Endodermal cell (in vitro differentiated cells): Measurements from ENCODE around the gene MYL3. TPM values are rescaled to one million over a fixed set of nuclear protein-coding genes. Genes with fewer than 3 reads are reported as not detected.

Experiments used
- DNase-seq: peaks from one replicate; pipeline ENCODE4 v3.0.0-alpha.2; 2017
- H3K27ac ChIP-seq: 2 replicates; pipeline ENCODE4 v1.5.1; 2013; ENCODE audit warnings: mild to moderate bottlenecking, low read depth, low read length, moderate library complexity
- H3K27me3 ChIP-seq: 2 replicates; pipeline ENCODE4 v1.6.1; 2013; ENCODE audit warnings: mild to moderate bottlenecking, low read length, moderate library complexity; ENCODE audit not compliant: insufficient read depth, control insufficient read depth, poor library complexity, severe bottlenecking
- H3K36me3 ChIP-seq: 2 replicates; pipeline ENCODE4 v1.7.0; 2013; ENCODE audit warnings: mild to moderate bottlenecking, low read length, moderate library complexity; ENCODE audit not compliant: control insufficient read depth, insufficient read depth
- H3K4me1 ChIP-seq: one replicate; pipeline ENCODE4 v1.7.0; 2013; ENCODE audit warnings: low read length; ENCODE audit not compliant: control insufficient read depth, insufficient read depth
- H3K4me3 ChIP-seq: 2 replicates; pipeline ENCODE4 v1.5.1; 2013; ENCODE audit warnings: mild to moderate bottlenecking, low read length, moderate library complexity
- H3K9ac ChIP-seq: 2 replicates; pipeline ENCODE4 v1.6.1; 2013; ENCODE audit warnings: mild to moderate bottlenecking, low read length, moderate library complexity; ENCODE audit not compliant: poor library complexity, severe bottlenecking; ENCODE audit errors: extremely low read depth
- H3K9me3 ChIP-seq: 2 replicates; pipeline ENCODE4 v1.6.1; 2013; ENCODE audit warnings: mild to moderate bottlenecking, low read length, moderate library complexity; ENCODE audit not compliant: control insufficient read depth
- H3K27ac Mint-ChIP-seq: 2 replicates; pipeline ENCODE4 v1.8.0; 2020; ENCODE audit warnings: mixed read lengths
- H3K27me3 Mint-ChIP-seq: 2 replicates; pipeline ENCODE4 v1.8.0; 2021; ENCODE audit warnings: mild to moderate bottlenecking, mixed read lengths; ENCODE audit not compliant: insufficient read depth
- H3K36me3 Mint-ChIP-seq: 2 replicates; pipeline ENCODE4 v1.8.0; 2020; ENCODE audit warnings: low read depth, mixed read lengths
- H3K4me1 Mint-ChIP-seq: 2 replicates; pipeline ENCODE4 v1.8.0; 2020; ENCODE audit warnings: mixed read lengths
- H3K4me3 Mint-ChIP-seq: 2 replicates; pipeline ENCODE4 v1.8.0; 2020; ENCODE audit warnings: mild to moderate bottlenecking, moderate library complexity, mixed read lengths
- H3K9me3 Mint-ChIP-seq: 2 replicates; pipeline ENCODE4 v1.8.0; 2020; ENCODE audit warnings: mild to moderate bottlenecking, mixed read lengths
- CTCF ChIP-seq: fragments of 200-600 bp; sonication (generic); conservative IDR thresholded peaks from 2 replicates; pipeline ENCODE4 v1.5.0; 2021; ENCODE audit warnings: antibody characterized with exemption, mild to moderate bottlenecking
- WGBS, 2 experiments: methylation state at CpG; one replicate each; pipeline versions ENCODE4 v1.1.5 to v1.1.7; 2013; ENCODE audit warnings: missing lambda C conversion rate in 2 of 2, mixed read lengths in 1 of 2; ENCODE audit not compliant: insufficient coverage in 1 of 2, insufficient read length in 1 of 2; 5-methylcytosine and 5-hydroxymethylcytosine counted together
- total RNA-seq, 2 donors: library from RNA; stranded (reverse); fragmentation: NEBNext Ultra II Directional in 1 of 2; extraction: Animal tissue kit (Norgen Biotek cat#: 25700) in 1 of 2; gene quantifications; 2 replicates in 1 of 2; 3 replicates in 1 of 2; pipeline ENCODE4 v1.2.1, GENCODE V29; 2021

Gene MYL3
- total RNA-seq, 2 donors from 2014 or later: 1.6 to 2.3 TPM

- Histone ChIP-seq H3K27ac (no peak overlapping the region), H3K36me3 (no peaks in the 10 kb centered on the region), H3K9ac (no peak overlapping the region), H3K27me3 (peaks cover 32% of the 10 kb centered on the region), H3K4me3 (no peak overlapping the region), H3K4me1 (peaks cover 5% of the 10 kb centered on the region), H3K9me3 (no peaks in the 10 kb centered on the region)
- Mint-ChIP-seq H3K4me1 (no peaks in the 10 kb centered on the region), H3K9me3 (no peaks in the 10 kb centered on the region), H3K36me3 (no peaks in the 10 kb centered on the region), H3K27me3 (peaks cover 69% of the 10 kb centered on the region), H3K4me3 (no peak overlapping the region), H3K27ac (no peak overlapping the region)
- TF ChIP-seq CTCF: no peak
- 82 to 90% methylated on average over 9 of the region's 9 CpGs for WGBS, 2 experiments
- no peak for DNase-seq
These were observed 30.5 kb upstream of the MYL3 start for GRCh38 chr3:46893763-46894162.

- Mint-ChIP-seq H3K9me3 (no peaks in the 10 kb centered on the region), H3K27me3 (peaks cover 70% of the 10 kb centered on the region), H3K4me1 (peaks cover 2% of the 10 kb centered on the region), H3K27ac (no peak overlapping the region), H3K4me3 (no peak overlapping the region), H3K36me3 (no peaks in the 10 kb centered on the region)
- no peak overlapping the region for H3K4me3 ChIP-seq
- H3K9me3 ChIP-seq: no peaks in the 10 kb centered on the region
- 80% methylated on average over 6 of the region's 6 CpGs; no CpG with 5 or more reads in 1 of the 2 experiments for WGBS, 2 experiments
- no peaks in the 10 kb centered on the region for H3K36me3 ChIP-seq
- no peak for TF ChIP-seq CTCF
- H3K9ac ChIP-seq: no peak overlapping the region
- DNase-seq: no peak
- peaks cover 5% of the 10 kb centered on the region for H3K4me1 ChIP-seq
- H3K27me3 ChIP-seq: peaks cover 32% of the 10 kb centered on the region
- H3K27ac ChIP-seq: no peak overlapping the region
These were observed 30.0 kb upstream of the MYL3 start for GRCh38 chr3:46893146-46893748.

GRCh38 chr3:46892285-46893145 lies 29.3 kb upstream of the MYL3 start:
- Mint-ChIP-seq H3K4me1 (peaks cover 8% of the 10 kb centered on the region), H3K4me3 (peak overlapping the region; percentile 56), H3K27me3 (peaks cover 70% of the 10 kb centered on the region), H3K36me3 (no peaks in the 10 kb centered on the region), H3K27ac (no peak overlapping the region), H3K9me3 (no peaks in the 10 kb centered on the region)
- peak; percentile 98 for DNase-seq
- H3K9me3 ChIP-seq: no peaks in the 10 kb centered on the region
- H3K9ac ChIP-seq: no peak overlapping the region
- peaks cover 32% of the 10 kb centered on the region for H3K27me3 ChIP-seq
- peak; percentile 48 for TF ChIP-seq CTCF
- 4 to 9% methylated on average over 37 to 58 of the region's 58 CpGs for WGBS, 2 experiments
- H3K4me1 ChIP-seq: peaks cover 5% of the 10 kb centered on the region
- H3K4me3 ChIP-seq: peak overlapping the region; percentile 77
- H3K27ac ChIP-seq: no peak overlapping the region
- no peaks in the 10 kb centered on the region for H3K36me3 ChIP-seq
